Erythroblast (primary cell): ENCODE results near the gene TEDC2.

Source experiments
- GATA1 ChIP-seq: IDR thresholded peaks from 2 replicates; pipeline ENCODE4 v1.6.1; 2011; ENCODE audit warnings: low read depth, mild to moderate bottlenecking, control low read depth, low read length, moderate library complexity
- POLR2A ChIP-seq: IDR thresholded peaks from 2 replicates; pipeline ENCODE4 v1.6.1; 2011; ENCODE audit warnings: mild to moderate bottlenecking, low read length

GRCh38 chr16:2474877-2475412 is 15.0 kb downstream of the TEDC2 start, which contains the start of gene TBC1D24:
- TF ChIP-seq POLR2A (no peak), GATA1 (no peak)
